HG03520 (cell line): ENCODE data around the gene ARHGEF1.

Source experiments
- ATAC-seq: cut with Tn5 transposase; IDR thresholded peaks from one replicate; pipeline ENCODE4 v1.9.1; 2021; ENCODE audit warnings: mild to moderate bottlenecking, moderate library complexity; ENCODE audit not compliant: unreplicated experiment

The ARHGEF1 gene

DNA sequence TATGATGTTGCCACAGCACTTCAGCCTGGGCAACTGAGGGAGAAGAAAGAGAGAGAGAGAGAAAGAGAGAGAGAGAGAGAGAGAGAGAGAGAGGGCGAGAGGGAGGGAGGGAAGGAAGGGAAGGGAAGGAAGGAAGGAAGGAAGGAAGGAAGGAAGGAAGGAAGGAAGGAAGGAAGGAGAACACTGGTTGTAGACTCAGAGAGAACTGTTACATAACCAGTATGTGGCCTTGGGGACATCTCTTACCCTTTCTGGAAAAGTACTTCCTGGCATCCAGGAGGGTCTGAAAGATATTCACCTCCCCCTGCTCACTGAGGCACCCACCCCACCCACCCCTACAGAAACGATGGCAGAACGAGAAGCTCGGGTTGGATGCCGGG, 2.7 kb upstream of the ARHGEF1 start:
- no peak for ATAC-seq

DNA sequence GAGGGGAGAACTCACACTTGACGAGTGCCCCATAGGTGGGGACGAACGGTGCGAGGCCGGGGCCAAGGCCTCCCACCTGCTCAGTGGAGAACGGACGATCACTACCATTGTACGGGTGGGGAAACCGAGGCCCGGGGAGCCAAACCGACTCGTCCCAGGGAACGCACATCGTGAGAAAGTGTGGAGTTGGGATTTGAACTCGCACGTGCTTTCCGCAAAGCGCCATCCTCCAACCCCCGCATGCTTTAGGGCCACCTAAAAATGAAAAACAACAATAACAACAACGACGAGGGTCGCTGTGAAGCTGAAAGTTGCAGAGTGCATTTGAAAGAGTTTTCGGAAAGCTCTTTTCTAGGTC, 458 bp downstream of the ARHGEF1 start:
- ATAC-seq: no peak

DNA sequence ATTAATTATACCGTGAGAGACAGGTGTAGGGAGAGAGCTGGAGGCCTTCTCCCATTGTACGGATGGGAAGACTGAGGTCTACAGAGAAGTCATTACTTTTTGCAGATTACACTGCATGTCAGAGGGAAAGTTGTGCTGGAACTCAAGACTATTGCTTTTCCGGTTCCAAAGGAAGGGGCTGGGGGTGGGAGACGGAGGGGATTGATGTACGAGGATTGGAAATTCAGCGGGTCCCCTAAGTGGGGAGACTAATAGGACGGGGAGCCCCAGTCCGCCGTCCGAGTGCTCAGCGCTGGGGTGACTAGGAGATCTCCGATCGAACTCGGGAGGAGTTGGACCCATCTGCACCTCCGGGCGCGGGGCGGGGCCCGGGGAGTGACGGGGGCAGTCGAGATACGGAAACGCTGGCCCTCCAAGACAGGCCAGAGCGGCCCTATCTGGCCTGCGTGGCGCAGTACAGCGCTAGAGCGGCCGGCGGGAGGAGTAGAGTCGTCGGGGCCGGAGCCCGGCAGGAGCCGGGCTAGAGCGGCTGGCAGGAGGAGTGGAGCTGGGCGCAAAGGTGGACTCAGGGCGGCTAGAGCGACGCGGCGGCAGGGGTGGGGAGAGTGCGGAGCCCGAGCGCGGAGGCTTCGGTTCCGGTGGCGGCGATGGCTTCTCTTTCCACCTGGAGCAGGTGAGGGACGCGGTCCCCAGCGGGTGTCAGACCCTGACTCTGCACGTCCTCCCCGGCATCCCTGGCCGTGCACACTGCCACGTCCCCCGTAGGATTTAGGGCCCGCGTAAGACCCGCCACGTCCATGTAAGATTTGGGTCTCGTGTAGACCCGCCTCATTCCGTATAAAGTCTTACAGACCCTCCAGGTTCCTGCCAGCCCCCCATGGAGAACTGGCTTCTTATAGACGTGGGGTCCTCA, 1.1 kb downstream of the ARHGEF1 start:
- peak; percentile 79 for ATAC-seq

DNA sequence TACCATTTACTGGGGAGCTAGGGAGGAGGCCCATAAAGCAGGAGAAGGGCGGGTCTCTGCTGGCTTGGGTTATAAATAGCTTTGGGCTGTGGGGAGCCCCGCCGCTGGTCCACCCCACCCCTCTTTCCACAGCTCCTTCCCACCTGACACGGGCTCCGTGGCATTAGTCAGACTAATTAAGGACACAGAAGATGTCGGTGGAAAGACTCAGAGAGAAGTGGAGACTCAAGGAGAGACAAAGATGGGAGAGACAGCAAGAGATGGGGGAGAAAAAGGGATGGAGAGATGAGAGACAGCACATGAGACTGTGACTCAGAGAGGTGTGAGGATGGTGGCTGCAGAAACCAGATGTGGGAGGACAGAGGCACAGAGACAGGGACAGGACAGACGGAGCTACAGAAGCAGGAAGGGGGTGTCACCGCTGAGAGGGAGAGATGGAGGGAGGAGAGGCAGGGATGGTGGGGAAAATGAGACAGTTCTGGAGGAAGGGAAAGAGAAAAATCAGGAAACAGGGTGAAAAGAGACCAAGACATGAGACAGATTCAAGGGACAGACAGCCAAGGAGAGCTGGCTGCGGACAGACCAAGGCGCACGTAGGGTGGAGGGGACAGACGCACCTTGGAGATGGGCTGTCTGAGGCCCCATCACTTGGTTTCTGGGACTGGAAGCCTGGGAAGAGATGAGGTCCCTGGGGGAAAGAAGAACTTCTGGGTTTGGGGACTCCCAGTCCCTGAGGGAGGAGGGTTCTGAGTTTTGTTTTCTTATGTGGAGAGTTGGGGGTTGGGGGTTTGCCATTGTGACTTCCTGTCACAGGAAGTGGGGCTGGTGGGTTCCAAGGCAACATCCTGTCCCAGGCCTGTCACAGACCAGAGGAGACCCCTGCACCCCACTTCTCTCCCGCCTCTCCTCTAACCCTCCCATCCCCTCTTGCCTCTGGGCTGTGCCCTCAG, 4.1 kb downstream of the ARHGEF1 start:
- ATAC-seq: no peak

DNA sequence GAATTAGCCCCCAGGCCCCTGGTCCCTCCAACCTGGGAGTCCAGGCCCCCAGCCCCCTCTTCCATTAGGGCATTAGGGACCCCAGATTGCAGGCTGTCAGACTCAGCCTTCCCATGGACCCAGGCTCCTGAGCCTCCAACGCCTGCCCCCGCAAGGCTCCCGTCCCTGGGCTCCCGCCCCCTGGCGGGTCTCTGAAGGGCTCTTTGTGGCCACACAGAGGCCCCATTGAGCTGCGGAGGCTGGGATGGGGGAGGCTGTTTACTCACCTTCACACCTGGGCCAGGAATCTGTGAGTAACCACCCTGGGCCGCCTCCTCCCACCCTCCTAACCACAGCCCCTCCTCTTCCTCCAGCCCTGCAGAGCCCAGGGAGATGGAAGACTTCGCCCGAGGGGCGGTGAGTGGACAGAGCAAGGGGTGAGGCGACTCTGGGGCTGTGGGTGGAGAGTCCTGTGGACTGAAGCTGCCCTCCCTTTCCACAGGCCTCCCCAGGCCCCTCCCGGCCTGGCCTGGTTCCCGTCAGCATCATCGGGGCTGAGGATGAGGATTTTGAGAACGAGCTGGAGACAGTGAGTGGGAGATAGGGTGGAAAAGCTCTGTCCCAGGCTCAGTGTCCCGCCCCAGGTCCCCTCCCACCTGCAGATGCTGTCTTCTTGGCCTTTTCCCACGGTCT, 4.9 kb downstream of the ARHGEF1 start:
- no peak for ATAC-seq

DNA sequence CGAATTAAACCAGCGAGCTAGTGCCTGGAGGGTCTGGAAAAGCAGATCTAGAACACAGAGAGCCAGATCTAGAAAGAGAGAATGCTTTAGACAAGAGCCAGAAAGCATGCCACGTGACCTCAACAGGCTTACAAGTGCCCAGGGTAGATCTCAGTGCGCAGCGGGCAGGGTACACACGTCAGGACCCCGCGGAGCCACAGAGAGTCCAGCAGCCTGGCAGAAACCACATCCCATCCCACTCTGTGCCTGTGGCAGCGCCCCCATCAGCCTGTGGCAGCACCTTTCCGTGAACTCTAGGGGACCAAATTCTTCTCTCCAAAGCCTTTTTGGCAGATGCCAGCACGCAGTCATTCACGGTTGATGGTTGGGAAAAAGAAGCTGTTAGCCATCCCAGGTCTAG, 5.9 kb downstream of the ARHGEF1 start:
- no peak for ATAC-seq

DNA sequence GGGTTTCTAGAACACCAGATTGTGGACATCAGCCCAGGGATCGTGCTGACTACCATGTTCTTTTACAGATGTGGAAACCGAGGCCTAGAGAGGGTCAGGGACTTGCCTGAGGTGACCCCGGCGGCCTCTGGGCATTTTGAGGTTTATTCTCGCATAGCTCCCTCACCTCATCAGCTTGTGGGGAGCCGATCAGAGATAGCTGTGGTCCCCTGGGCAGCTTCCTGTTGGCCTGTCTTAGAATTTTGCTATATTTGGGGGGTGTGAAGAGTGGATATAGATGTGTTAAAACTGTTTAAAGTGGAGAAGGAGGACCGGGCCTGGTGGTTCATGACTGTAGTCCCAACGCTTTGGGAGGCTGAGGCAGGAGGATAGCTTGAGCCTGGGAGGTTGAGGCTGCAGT, 6.9 kb downstream of the ARHGEF1 start:
- ATAC-seq: no peak

DNA sequence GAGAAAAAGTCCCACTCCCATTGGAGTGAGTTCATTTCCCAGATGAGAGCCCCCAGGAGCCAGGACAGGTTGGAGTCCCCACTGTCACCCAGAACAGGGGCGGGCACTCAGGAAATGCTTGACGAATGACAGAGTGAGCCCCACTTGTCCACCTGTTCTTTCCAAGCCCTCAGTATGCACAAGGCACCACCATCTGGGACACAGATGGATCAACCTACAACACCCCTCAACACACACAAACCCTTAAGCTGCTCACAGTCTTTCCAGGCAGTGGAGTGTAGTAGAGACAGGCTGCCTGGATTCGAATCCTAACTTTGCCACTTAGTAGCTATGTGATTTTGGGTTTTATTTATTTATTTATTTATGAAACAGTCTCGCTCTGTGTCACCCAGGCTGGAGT, 8.0 kb downstream of the ARHGEF1 start:
- no peak for ATAC-seq

DNA sequence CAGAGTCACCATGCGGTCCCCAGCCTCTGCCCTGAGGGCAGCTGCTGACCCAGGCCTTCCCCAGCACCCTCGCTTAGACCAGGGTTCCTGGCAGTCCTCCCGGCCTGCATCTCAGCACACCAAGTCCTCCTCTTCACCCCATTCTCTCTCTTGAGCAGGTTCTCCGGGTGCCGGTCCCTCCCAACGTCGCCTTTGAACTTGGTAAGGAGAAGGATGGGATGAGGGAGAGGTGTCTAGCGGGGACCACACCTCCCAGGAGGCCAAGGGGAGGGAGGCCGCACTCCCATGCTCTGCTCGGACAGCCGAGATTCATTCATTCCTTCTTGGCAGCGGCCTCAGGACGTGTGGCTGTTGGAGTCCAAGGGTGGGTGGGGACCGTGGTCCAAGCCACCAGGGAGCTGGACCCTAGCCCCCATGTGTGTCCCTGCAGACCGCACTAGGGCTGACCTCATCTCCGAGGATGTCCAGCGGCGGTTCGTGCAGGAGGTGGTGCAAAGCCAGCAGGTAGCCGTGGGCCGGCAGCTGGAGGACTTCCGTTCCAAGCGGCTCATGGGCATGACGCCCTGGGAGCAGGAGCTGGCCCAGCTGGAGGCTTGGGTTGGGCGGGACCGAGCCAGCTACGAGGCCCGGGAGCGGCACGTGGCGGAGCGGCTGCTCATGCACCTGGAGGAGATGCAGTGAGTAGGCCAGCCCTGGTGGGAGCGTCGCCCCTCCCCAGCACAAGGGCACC, 9.4 kb downstream of the ARHGEF1 start:
- ATAC-seq: no peak

DNA sequence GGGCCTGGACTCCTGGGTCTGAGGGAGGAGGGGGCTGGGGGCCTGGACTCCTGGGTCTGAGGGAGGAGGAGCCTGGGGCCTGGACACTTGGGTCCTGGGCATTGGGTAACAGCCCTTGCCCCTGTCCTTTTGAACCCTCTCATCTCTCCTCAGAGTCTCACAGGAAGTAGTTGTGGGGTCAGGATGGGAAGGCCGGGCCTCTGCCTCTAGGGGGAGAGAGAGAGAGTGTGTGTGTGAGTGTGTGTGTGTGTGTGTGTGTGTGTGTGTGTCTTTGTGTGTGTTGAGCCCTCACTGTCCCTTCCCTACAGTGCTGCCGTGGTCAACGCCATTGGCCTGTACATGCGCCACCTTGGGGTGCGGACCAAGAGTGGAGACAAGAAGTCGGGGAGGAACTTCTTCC, 10.9 kb downstream of the ARHGEF1 start:
- ATAC-seq: no peak

DNA sequence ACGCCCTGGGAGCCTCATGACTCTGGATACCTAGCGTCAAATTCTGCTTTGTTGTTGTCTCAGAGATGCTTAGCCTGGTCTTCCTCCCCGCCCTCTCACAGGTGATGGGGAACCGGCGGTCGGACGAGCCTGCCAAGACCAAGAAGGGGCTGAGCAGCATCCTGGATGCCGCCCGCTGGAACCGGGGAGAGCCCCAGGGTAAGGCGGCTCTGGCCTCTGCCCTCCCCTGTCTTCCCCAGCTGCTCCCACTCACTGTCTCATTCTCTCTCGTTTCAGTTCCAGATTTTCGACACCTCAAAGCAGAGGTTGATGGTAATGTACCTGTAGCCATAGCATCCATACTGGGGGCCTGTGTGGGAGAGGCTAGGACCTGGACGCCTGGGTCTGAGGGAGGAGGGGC, 11.4 kb downstream of the ARHGEF1 start:
- no peak for ATAC-seq

DNA sequence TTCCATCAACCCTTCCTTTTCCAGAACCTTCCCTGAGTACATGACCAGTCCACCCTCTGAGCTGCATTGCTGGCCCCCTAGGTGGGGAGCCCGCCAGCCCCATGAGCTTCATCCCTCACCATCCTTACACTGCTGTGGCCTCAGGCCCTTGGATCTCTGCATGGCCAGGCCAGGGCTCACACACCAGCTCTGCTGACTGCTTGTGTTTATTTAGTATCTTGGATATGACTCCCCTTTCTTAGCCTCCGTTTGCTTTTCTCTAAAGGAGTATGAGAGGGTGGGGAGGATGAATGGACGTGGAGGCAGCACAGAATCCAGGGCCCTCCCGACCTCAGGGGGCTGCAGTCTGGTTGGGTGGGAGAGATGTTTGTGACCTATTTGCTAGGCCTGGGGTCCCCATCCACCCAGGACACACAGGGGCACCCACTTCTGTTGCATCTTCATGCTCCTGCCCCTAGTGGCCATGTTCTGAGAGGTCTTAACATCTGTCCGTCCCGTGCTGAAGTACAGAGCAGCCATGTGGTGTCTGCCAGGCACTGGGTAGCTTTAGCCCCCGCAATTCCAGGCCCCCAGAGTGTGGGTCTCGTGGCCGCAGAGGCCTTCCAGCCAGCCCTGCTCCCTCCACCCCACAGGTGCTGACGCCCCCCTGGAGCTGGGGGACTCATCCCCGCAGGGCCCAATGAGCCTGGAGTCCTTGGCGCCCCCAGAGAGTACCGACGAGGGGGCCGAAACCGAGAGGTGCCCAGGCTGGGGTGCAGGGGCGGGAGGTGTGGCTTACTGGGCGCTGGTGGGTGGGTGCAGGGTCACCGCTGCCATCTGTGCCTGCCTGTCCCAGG, 13.0 kb downstream of the ARHGEF1 start:
- no peak for ATAC-seq

DNA sequence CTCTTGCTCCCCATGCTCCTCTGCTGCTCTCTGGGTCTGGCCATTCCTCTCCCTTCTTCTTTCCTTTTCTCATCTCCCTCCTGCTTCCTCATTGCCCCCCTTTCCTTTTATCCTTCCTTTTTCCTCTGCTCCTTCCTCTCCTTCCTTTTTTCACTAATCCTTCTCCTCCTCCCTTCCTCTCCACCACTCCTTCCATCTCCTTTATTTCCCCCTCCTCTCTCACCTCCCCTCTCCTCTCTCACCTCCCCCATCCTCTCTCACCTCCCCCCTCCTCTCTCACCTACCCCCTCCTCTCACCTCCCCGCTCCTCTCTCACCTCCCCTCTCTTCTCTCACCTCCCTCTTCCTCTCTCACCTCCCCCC, 13.6 kb downstream of the ARHGEF1 start:
- ATAC-seq: no peak

DNA sequence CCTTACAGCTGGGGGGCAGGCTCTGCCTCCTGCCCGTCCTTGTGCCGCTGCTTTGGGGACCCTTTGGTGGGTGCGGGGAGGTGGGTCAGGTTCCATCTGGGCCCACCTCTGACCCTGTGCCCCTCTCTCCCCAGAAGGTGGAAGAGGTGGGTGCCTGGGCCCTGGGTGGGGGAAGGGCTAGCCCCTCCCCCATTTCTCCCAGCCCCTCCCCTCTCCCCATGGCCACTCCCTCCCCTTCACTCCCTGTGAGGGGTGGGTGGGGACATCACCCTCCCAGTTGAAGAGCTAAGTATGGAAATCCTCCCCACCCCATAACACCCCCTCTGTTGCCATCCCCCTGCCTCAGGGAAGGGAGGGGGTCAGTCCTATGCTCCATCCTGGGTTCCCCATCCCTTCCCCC, 14.2 kb downstream of the ARHGEF1 start:
- no peak for ATAC-seq

DNA sequence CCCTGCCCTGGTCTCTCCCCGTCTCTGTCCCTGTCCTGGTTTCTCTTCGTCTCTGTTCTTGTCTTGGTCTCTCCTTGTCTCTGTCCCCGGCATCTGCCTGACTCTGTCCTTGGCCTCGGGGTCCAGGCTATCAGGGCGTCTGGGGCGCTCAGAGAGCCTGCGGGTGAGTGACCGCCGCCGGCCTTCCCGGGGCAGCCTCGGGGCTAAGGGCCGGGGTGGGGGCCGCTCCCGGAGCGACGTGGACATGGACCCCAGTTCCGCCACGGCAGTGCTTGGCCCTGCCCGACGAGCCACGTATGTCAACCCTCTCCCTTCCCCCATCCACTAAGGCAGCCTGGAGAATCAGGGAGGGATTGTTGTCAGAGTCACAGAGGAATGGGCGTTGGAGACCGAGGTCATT, 14.8 kb downstream of the ARHGEF1 start:
- no peak for ATAC-seq

DNA sequence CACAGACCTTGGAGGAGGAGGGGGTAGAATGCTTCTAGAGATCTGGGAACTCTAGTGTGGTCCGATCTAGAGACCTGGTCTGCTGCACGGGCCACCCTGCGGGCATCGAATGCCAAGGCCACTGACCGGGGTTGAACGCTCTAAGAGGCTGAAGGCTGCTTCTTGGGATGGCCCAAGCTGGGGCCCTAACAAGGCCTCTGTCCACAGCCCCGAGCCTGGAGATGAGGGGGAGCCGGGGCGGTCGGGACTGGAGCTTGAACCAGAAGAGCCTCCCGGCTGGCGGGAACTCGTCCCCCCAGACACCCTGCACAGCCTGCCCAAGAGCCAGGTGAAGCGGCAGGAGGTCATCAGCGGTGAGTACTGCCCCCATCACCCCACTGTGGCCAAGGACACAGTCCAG, 15.3 kb downstream of the ARHGEF1 start:
- ATAC-seq: no peak

DNA sequence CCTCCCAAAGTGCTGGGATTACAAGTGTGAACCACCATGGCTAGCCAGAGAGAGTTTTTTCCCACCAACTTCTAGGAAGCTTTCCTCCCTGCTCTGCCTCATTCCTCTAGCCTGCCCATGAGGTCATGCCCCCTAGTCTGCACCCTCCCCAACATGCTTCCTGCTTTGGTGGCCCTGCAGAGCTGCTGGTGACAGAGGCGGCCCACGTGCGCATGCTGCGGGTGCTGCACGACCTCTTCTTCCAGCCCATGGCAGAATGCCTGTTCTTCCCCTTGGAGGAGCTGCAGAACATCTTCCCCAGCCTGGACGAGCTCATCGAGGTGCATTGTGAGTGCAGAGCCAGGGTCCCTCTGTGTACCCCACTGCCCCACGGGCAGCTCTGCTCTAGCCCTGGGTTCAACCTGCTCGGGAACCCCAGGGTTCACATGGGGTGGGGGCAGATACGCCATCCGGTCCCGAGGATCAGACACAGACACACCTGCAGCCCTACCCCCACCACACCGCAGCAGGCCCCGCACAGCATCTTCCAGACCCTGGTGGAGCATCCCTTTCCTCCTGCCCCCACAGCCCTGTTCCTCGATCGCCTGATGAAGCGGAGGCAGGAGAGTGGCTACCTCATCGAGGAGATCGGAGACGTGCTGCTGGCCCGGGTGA, 18.9 kb downstream of the ARHGEF1 start:
- no peak for ATAC-seq

DNA sequence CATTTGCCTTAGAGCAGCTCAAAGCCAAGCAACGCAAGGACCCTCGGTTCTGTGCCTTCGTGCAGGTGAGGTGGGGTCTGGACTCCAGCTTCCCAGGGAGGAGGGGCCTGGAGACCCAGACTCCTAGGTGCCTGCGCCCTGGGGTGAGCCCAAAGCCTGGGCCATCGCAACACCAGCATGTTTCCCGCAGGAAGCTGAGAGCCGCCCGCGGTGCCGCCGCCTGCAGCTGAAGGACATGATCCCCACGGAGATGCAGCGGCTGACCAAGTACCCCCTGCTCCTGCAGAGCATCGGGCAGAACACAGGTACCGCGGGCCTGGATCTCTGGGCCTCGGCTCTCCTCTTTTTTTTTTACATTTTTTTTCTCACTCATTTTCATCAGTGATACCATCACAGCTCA, 19.6 kb downstream of the ARHGEF1 start:
- ATAC-seq: no peak

DNA sequence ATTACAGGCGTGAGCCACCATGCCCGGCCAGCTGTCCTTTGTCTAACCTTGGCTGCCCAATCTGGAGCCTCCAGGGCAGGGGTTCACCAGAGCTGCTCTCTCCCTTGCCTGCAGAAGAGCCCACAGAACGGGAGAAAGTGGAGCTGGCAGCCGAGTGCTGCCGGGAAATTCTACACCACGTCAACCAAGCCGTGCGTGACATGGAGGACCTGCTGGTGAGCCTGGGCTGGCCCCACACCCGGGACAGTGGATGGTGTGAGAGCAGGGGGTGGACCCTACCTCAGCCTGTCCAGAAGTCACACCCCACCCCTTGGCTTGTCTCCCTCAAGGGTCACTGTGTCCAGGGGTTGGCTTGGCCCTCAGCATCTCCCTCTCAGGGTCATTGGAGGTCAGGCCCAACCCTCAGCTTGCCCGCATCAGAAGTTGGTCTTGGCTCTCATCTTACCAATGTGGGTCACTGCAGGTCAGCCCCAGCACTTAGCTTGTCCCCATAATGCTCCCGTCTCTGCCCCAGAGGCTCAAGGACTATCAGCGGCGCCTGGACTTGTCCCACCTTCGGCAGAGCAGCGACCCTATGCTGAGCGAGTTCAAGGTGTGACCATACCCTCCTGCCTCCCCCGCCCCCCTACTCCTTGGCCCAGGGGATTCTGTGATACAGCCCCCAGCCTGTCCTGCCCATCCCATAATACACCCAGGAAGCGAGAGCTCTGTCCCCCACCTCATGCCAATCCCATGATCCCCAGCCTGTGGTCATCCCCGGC, 20.4 kb downstream of the ARHGEF1 start:
- ATAC-seq: no peak
